LNCaP clone FGC (cell line): ENCODE results near the gene TBC1D16.
A peak's percentile ranks its signal among the peaks of the same experiment; 100 is the strongest.
"Not testable (repeated sequence)": the region's sequence is repeated elsewhere in the genome, so short reads cannot be mapped to it uniquely, and the experiment has no call there.

Experiments
- DNase-seq: peaks from one replicate; pipeline ENCODE4 v3.0.0-alpha.2; 2011; ENCODE audit warnings: low read depth
- H3K4me3 ChIP-seq: 2 replicates; pipeline ENCODE4 v1.5.1; 2011; ENCODE audit warnings: mild to moderate bottlenecking, low read depth, low read length, control low read depth
- CTCF ChIP-seq: IDR thresholded peaks from 2 replicates; pipeline ENCODE4 v1.5.1; 2012; ENCODE audit warnings: mild to moderate bottlenecking; ENCODE audit not compliant: control insufficient read depth, insufficient read depth; ENCODE audit errors: extremely low read depth

Gene TBC1D16

GRCh38 chr17:79994602-79995001 lies 41.1 kb downstream of the TBC1D16 start:
- no peak overlapping the region for H3K4me3 ChIP-seq
- no peak for TF ChIP-seq CTCF

DNA sequence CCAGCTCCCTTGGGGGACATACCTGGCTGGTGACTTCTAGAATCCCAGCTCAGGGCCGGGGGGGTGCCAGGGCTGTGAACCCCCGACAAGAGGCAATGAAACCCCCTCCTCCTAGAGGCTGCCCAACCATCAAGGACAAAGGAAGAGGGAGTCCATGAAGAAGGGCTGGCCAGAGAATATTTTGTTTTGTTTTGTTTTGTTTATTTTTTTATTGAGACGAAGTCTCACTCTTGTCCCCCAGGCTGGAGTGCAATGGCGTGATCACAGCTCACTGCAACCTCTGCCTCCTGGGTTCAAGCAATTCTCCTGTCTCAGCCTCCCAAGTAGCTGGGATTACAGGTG lies 41.5 kb downstream of the TBC1D16 start:
- not testable (repeated sequence) for H3K4me3 ChIP-seq, DNase-seq

More at GRCh38 chr17:79994602-79995001, 41.1 kb downstream of the TBC1D16 start:
- no peak for DNase-seq

- H3K4me3 ChIP-seq, result no peak overlapping the region
- peak; percentile 54 for DNase-seq
- no peak for TF ChIP-seq CTCF
Measured at GRCh38 chr17:79993390-79994227, 42.1 kb downstream of the TBC1D16 start.

DNA sequence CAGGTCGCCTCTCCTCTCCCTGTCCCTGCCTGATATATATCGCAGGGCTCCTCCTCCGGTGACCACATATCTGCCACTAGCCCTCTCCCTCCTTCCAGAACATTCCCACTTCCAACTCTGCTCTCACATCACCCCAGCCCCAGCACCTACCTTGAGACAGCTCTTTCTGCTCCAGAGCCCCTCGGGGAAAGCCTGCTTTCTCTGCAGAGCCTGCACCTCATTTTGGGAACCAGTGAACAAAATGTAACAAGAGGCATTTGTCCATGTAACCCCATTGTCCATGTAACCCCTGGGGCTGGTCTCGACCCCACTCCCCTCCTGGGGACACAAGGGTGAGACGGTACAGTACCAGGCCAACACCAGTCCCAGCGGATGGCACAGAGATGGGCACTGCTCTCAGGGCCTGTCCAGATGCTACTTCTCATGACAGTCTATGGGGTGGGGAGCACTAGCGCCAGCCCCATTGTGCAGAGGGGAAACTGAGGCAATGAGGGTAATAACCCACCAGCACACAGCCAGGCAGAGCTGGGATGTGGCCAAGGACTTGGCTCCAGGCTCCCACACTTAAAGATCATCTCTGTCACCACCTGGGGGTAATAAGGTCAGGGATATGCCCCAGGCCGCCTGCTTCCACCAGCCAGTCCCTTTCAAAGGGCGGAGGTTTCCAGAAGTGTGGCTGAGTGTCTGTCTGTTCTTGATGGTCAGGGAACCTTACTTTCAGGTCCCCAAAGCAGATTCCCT lies 42.9 kb downstream of the TBC1D16 start:
- peak overlapping the region; percentile 53 for H3K4me3 ChIP-seq
- no peak for DNase-seq
- no peak for TF ChIP-seq CTCF

DNA sequence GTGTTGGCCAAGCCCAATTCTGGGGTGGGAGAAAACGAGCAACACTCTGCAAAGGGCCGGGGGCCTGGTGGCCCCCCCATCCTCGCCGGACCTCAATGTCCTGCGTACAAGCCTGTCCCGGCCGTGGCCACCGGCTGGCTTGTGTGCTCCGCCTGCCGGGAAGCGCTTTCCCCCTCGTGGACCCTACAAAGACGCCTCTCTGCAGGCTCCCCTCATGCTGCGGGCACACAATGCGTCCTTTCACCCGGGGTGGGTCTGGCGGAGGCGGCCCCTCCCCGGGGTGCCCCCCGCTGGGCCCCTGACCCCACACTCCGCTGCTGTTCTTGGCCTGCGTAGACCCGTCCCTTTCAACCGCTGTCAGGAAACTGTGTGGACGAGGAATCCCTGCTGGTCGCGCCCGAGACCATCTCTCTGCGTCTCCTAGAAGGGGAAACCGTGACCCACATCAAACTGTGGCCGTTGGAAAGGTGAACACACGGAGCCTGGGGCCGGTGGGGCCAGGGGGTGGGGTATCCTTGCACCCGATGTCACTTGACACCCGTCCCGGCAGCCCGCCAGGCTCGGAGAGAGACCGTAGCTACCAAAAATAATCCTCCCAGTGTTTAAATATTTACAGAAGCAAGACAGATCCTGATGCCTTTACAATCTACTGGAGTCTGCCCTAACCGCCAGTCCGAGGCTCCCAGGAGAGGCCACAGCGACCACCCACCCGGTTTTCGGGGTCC lies 43.6 kb downstream of the TBC1D16 start:
- peak overlapping the region; percentile 53 for H3K4me3 ChIP-seq
- TF ChIP-seq CTCF, result no peak
- DNase-seq, result peak; percentile 71

DNA sequence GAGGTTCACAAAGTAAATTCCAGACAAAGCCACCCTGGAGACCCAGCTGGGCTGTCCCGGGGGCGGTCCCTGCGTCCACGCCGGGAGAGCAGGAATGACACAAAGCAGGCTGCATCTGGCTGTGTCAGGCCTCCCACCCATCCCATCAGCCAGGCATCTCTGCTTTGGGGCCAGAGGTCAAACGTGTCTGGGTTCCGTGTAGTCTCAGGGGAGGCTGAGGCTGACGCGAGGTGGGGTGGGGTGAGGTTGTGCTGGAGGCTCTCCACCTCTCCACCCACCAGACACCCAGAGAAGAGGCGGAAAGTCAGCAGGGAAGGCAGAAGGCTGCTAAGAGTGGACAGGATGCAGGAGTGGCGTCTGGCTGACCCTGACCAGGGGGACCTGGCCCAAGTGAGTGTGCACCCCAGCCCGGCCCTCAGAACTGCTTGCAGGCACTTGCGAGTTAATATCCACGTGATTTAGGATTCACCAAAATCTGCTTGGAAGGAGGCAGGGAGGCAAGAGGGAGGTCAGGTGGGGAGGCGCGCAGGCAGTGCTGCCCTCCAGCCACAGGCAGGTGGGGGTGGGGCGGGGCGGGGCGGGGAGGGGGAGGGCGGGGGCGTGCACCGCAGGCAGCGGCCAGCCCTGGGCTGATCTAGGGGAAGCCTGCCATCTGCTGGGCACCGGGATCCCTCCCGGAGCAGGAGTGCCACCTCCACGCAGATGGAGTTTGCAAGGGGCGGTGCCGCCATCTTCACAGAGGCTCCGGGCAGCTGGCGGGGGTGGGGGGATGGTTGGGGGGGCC lies 44.3 kb downstream of the TBC1D16 start:
- TF ChIP-seq CTCF, result peak; percentile 86
- H3K4me3 ChIP-seq, result peak overlapping the region; percentile 53
- DNase-seq, result peak; percentile 65

DNA sequence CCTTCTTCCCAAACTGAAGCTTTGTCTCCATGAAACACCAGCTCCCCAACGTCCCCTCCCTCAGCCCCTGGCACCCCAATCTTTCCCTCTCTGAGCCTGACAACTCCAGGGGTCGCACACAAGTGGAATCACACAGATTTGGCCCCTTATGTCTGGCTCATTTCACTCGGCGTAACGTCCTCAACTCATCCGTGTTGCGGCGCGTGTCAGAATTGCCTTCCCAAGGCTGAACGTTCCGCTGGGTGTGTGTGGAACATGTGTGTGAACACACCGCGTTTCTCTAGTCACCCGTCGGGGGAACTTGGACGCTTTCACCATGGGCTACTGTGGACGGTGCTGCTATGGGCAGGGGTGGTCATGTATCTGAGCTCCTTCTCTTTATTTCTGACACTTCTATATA lies 45.0 kb downstream of the TBC1D16 start:
- no peak overlapping the region for H3K4me3 ChIP-seq
- TF ChIP-seq CTCF, result no peak
- DNase-seq, result no peak
